BLaER1 (cell line): ENCODE measurements around the gene SGCA.

ENCODE experiments used
- H3K27ac ChIP-seq: shearing (Covaris generic); formaldehyde crosslinking; 2 replicates; pipeline ENCODE4 v1.8.1; 2022
- H3K27me3 ChIP-seq: shearing (Covaris generic); formaldehyde crosslinking; 2 replicates; pipeline ENCODE4 v1.8.1; 2022
- H3K36me3 ChIP-seq: shearing (Covaris generic); formaldehyde crosslinking; 2 replicates; pipeline ENCODE4 v1.8.1; 2022
- H3K4me1 ChIP-seq: shearing (Covaris generic); formaldehyde crosslinking; 2 replicates; pipeline ENCODE4 v1.8.1; 2022
- H3K4me2 ChIP-seq: shearing (Covaris generic); formaldehyde crosslinking; 2 replicates; pipeline ENCODE4 v1.8.1; 2022
- H3K4me3 ChIP-seq: shearing (Covaris generic); formaldehyde crosslinking; 2 replicates; pipeline ENCODE4 v1.8.1; 2022
- H3K9ac ChIP-seq: shearing (Covaris generic); formaldehyde crosslinking; 2 replicates; pipeline ENCODE4 v1.8.1; 2022
- H3K9me3 ChIP-seq: shearing (Covaris generic); formaldehyde crosslinking; 2 replicates; pipeline ENCODE4 v1.8.1; 2022
- H4K20me1 ChIP-seq: shearing (Covaris generic); formaldehyde crosslinking; 2 replicates; pipeline ENCODE4 v1.8.1; 2022
- Cebpa-rat ChIP-seq: shearing (Covaris generic); IDR thresholded peaks from 2 replicates; pipeline ENCODE4 v1.8.1; 2022

The SGCA gene

GRCh38 chr17:50200457-50201275 lies 34.9 kb downstream of the SGCA start:
- Histone ChIP-seq H4K20me1 (no peaks in the 10 kb centered on the region; the same call in 1 of the 2 replicates), H3K27me3 (peaks cover 56% of the 10 kb centered on the region), H3K4me3 (peak overlapping the region; percentile 65), H3K9ac (peak overlapping the region; percentile 6; the same call in 1 of the 2 replicates), H3K27ac (no peak overlapping the region), H3K4me1 (peaks cover 27% of the 10 kb centered on the region), H3K36me3 (no peaks in the 10 kb centered on the region), H3K9me3 (no peaks in the 10 kb centered on the region), H3K4me2 (peak overlapping the region; percentile 85)
- no peak for TF ChIP-seq Cebpa-rat

- Histone ChIP-seq H4K20me1 (no peaks in the 10 kb centered on the region; the same call in 1 of the 2 replicates), H3K4me1 (peaks cover 25% of the 10 kb centered on the region), H3K36me3 (no peaks in the 10 kb centered on the region), H3K27ac (no peak within 1 kb of the TSS), H3K9ac (peak within 1 kb of the TSS; percentile 6; the same call in 1 of the 2 replicates), H3K9me3 (no peaks in the 10 kb centered on the region), H3K27me3 (peaks cover 63% of the 10 kb centered on the region), H3K4me2 (peak within 1 kb of the TSS; percentile 85), H3K4me3 (peak within 1 kb of the TSS; percentile 65)
- no peak for TF ChIP-seq Cebpa-rat
Measured at GRCh38 chr17:50201276-50201854, 35.6 kb downstream of the SGCA start, which contains the start of gene COL1A1. TSS of gene COL1A1 (minus strand) at chr17:50201631. CDS start at chr17:50201513, 118 bp downstream.

- no peak for TF ChIP-seq Cebpa-rat
- Histone ChIP-seq H3K4me2 (no peak overlapping the region), H3K4me3 (no peak overlapping the region)
Measured at GRCh38 chr17:50203086-50203485, 37.3 kb downstream of the SGCA start.

GRCh38 chr17:50203604-50204345 lies 38.0 kb downstream of the SGCA start:
- H4K20me1 ChIP-seq, result no peaks in the 10 kb centered on the region; the same call in 1 of the 2 replicates
- H3K4me1 ChIP-seq, result peaks cover 26% of the 10 kb centered on the region
- no peak overlapping the region for H3K27ac ChIP-seq
- no peaks in the 10 kb centered on the region for H3K9me3 ChIP-seq
- no peak overlapping the region for H3K4me3 ChIP-seq
- no peaks in the 10 kb centered on the region for H3K36me3 ChIP-seq
- no peak for TF ChIP-seq Cebpa-rat
- no peak overlapping the region for H3K9ac ChIP-seq
- H3K27me3 ChIP-seq, result peaks cover 72% of the 10 kb centered on the region
- no peak overlapping the region for H3K4me2 ChIP-seq

More at GRCh38 chr17:50203086-50203485, 37.3 kb downstream of the SGCA start:
- Histone ChIP-seq H3K4me1 (peaks cover 31% of the 10 kb centered on the region), H3K27me3 (peaks cover 72% of the 10 kb centered on the region), H3K9ac (no peak overlapping the region), H4K20me1 (no peaks in the 10 kb centered on the region; the same call in 1 of the 2 replicates), H3K36me3 (no peaks in the 10 kb centered on the region), H3K27ac (no peak overlapping the region), H3K9me3 (no peaks in the 10 kb centered on the region)

GRCh38 chr17:50204431-50204830 lies 38.6 kb downstream of the SGCA start:
- H3K4me3 ChIP-seq, result no peak overlapping the region
- TF ChIP-seq Cebpa-rat, result no peak
- no peaks in the 10 kb centered on the region for H3K36me3 ChIP-seq
- no peak overlapping the region for H3K27ac ChIP-seq
- H3K4me1 ChIP-seq, result peaks cover 22% of the 10 kb centered on the region
- no peaks in the 10 kb centered on the region for H3K9me3 ChIP-seq
- peaks cover 72% of the 10 kb centered on the region for H3K27me3 ChIP-seq
- no peak overlapping the region for H3K9ac ChIP-seq
- H3K4me2 ChIP-seq, result no peak overlapping the region
- H4K20me1 ChIP-seq, result no peaks in the 10 kb centered on the region; the same call in 1 of the 2 replicates

GRCh38 chr17:50205111-50205962 lies 39.5 kb downstream of the SGCA start:
- Histone ChIP-seq H4K20me1 (no peaks in the 10 kb centered on the region; the same call in 1 of the 2 replicates), H3K36me3 (no peaks in the 10 kb centered on the region), H3K4me3 (no peak overlapping the region), H3K9me3 (no peaks in the 10 kb centered on the region), H3K4me2 (no peak overlapping the region), H3K27ac (no peak overlapping the region), H3K4me1 (peaks cover 19% of the 10 kb centered on the region), H3K9ac (no peak overlapping the region), H3K27me3 (peaks cover 74% of the 10 kb centered on the region)
- TF ChIP-seq Cebpa-rat, result no peak

GRCh38 chr17:50205963-50206505 lies 40.2 kb downstream of the SGCA start:
- Histone ChIP-seq H3K36me3 (no peaks in the 10 kb centered on the region), H3K4me2 (no peak overlapping the region), H3K9ac (no peak overlapping the region), H3K27ac (no peak overlapping the region), H4K20me1 (no peaks in the 10 kb centered on the region; the same call in 1 of the 2 replicates), H3K27me3 (peaks cover 71% of the 10 kb centered on the region), H3K9me3 (no peaks in the 10 kb centered on the region), H3K4me3 (no peak overlapping the region), H3K4me1 (peaks cover 22% of the 10 kb centered on the region)
- no peak for TF ChIP-seq Cebpa-rat

- H3K4me1 ChIP-seq, result peaks cover 19% of the 10 kb centered on the region
- H3K9ac ChIP-seq, result no peak overlapping the region
- H3K36me3 ChIP-seq, result no peaks in the 10 kb centered on the region
- H3K27ac ChIP-seq, result no peak overlapping the region
- no peak overlapping the region for H3K4me3 ChIP-seq
- no peaks in the 10 kb centered on the region; the same call in 1 of the 2 replicates for H4K20me1 ChIP-seq
- TF ChIP-seq Cebpa-rat, result no peak
- H3K4me2 ChIP-seq, result peak overlapping the region; percentile 53
- peaks cover 64% of the 10 kb centered on the region for H3K27me3 ChIP-seq
- H3K9me3 ChIP-seq, result no peaks in the 10 kb centered on the region
Measured at GRCh38 chr17:50206604-50207293, 40.9 kb downstream of the SGCA start.
